NT2/D1 (cell line): ENCODE measurements around the gene ELP2.
"Not testable (repeated sequence)": the region's sequence is repeated elsewhere in the genome, so short reads cannot be mapped to it uniquely, and the experiment has no call there.

Source experiments
- SUZ12 ChIP-seq: IDR thresholded peaks from 2 replicates; pipeline ENCODE4 v1.6.1; 2011; ENCODE audit not compliant: insufficient read length, insufficient read depth; ENCODE audit errors: extremely low read depth
- YY1 ChIP-seq: IDR thresholded peaks from 2 replicates; pipeline ENCODE4 v1.6.1; 2011; ENCODE audit not compliant: insufficient read length, insufficient read depth
- ZNF274 ChIP-seq: IDR thresholded peaks from 2 replicates; pipeline ENCODE4 v1.6.1; 2011; ENCODE audit warnings: mild to moderate bottlenecking, low read depth, low read length

DNA sequence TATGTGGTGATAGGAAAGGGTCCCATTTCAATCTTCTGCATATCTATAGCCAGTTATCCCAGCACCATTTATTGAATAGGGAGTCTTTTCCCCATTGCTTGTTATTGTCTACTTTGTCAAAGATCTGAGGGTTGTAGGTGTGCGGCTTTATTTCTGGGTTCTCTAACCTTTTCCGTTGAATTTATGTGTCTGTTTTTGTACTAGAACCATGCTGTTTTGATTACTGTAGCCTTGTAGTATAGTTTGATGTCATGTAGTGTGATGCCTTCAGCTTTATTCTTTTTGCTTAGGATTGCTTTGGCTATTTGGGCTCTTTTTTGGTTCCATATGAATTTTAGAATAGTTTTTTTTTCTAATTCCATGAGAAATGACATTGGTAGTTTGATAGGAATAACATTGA, 78.3 kb downstream of the ELP2 start:
- TF ChIP-seq ZNF274, YY1, SUZ12: not testable (repeated sequence)
